ENCODE results near the gene TRANK1. TPM values are rescaled to one million over a fixed set of nuclear protein-coding genes. Genes with fewer than 3 reads are reported as not detected.

TRANK1 gene
- polyA plus RNA-seq, 1 donor from 2014 or later: 11.6 TPM

- H3K9ac ChIP-seq (ENCODE audit: low read length): no peak overlapping the region
- no peaks in the 10 kb centered on the region for H4K20me1 ChIP-seq (ENCODE audit: insufficient read depth)
- H3K27ac ChIP-seq (ENCODE audit: low read length): no peak overlapping the region
- no peaks in the 10 kb centered on the region for H3F3A ChIP-seq (ENCODE audit: insufficient read depth, low read length, poor library complexity, severe bottlenecking)
- no peak overlapping the region for H3K4me3 ChIP-seq (ENCODE audit: low read length)
- H3K9me3 ChIP-seq (ENCODE audit: low read length): no peaks in the 10 kb centered on the region
- H3K4me2 ChIP-seq (ENCODE audit: low read length): no peak overlapping the region
- no peak for TF ChIP-seq CTCF (IDR thresholded peaks at IDR 0.05; ENCODE audit: poor library complexity, severe bottlenecking)
- no peak for TF ChIP-seq EP300 (conservative IDR thresholded peaks at IDR 0.05; ENCODE audit: poor library complexity, severe bottlenecking)
- TF ChIP-seq RAD21 (conservative IDR thresholded peaks at IDR 0.05): no peak
- no peak for TF ChIP-seq POLR2AphosphoS5 (IDR thresholded peaks at IDR 0.05)
- TF ChIP-seq REST (IDR thresholded peaks at IDR 0.05; ENCODE audit: borderline replicate concordance): no peak
- TF ChIP-seq TAF1 (IDR thresholded peaks at IDR 0.05; ENCODE audit: low read depth): no peak
- TF ChIP-seq EZH2 (IDR thresholded peaks at IDR 0.05; ENCODE audit: borderline replicate concordance, insufficient read depth, low read length, poor library complexity, severe bottlenecking): no peak
- no peak for TF ChIP-seq SMC3 (conservative IDR thresholded peaks at IDR 0.05; ENCODE audit: poor library complexity)
- TF ChIP-seq MXI1 (conservative IDR thresholded peaks at IDR 0.05; ENCODE audit: poor library complexity, severe bottlenecking): no peak
- no peaks in the 10 kb centered on the region for H3K36me3 ChIP-seq (ENCODE audit: insufficient read depth, low read length)
- no peaks in the 10 kb centered on the region for H3K9me2 ChIP-seq (ENCODE audit: insufficient read depth, low read length)
- H3K27me3 ChIP-seq (ENCODE audit: insufficient read depth, low read depth, low read length): no peaks in the 10 kb centered on the region
- no peaks in the 10 kb centered on the region for H3K79me2 ChIP-seq (replicated peaks; ENCODE audit: insufficient read depth, low read length)
- H2AFZ ChIP-seq (ENCODE audit: low read depth, low read length): no peak overlapping the region
These were observed 130.1 kb downstream of the TRANK1 start for GRCh38 chr3:36814776-36815175.

- no peak overlapping the region for H3K27ac ChIP-seq (ENCODE audit: low read length)
- H3K79me2 ChIP-seq (replicated peaks; ENCODE audit: insufficient read depth, low read length): no peaks in the 10 kb centered on the region
- H3K27me3 ChIP-seq (ENCODE audit: insufficient read depth, low read depth, low read length): no peaks in the 10 kb centered on the region
- no peak overlapping the region for H3K9ac ChIP-seq (ENCODE audit: low read length)
- no peaks in the 10 kb centered on the region for H4K20me1 ChIP-seq (ENCODE audit: insufficient read depth)
- TF ChIP-seq MXI1 (conservative IDR thresholded peaks at IDR 0.05; ENCODE audit: poor library complexity, severe bottlenecking): no peak
- TF ChIP-seq RAD21 (conservative IDR thresholded peaks at IDR 0.05): no peak
- TF ChIP-seq EZH2 (IDR thresholded peaks at IDR 0.05; ENCODE audit: borderline replicate concordance, insufficient read depth, low read length, poor library complexity, severe bottlenecking): no peak
- TF ChIP-seq REST (IDR thresholded peaks at IDR 0.05; ENCODE audit: borderline replicate concordance): no peak
- no peak for TF ChIP-seq POLR2AphosphoS5 (IDR thresholded peaks at IDR 0.05)
- TF ChIP-seq CTCF (IDR thresholded peaks at IDR 0.05; ENCODE audit: poor library complexity, severe bottlenecking): no peak
- no peak overlapping the region for H2AFZ ChIP-seq (ENCODE audit: low read depth, low read length)
- no peaks in the 10 kb centered on the region for H3K9me3 ChIP-seq (ENCODE audit: low read length)
- H3K4me3 ChIP-seq (ENCODE audit: low read length): no peak overlapping the region
- H3K36me3 ChIP-seq (ENCODE audit: insufficient read depth, low read length): no peaks in the 10 kb centered on the region
- H3F3A ChIP-seq (ENCODE audit: insufficient read depth, low read length, poor library complexity, severe bottlenecking): no peaks in the 10 kb centered on the region
- H3K9me2 ChIP-seq (ENCODE audit: insufficient read depth, low read length): no peaks in the 10 kb centered on the region
- H3K4me2 ChIP-seq (ENCODE audit: low read length): no peak overlapping the region
These were observed 130.7 kb downstream of the TRANK1 start for GRCh38 chr3:36814066-36814717.
